Measurements from ENCODE around the gene SIAH1. TPM values are rescaled to one million over a fixed set of nuclear protein-coding genes. Genes with fewer than 3 reads are reported as not detected.
"Not testable (repeated sequence)": the region's sequence is repeated elsewhere in the genome, so short reads cannot be mapped to it uniquely, and the experiment has no call there.

The SIAH1 gene
- total and polyA plus RNA-seq, 2 donors (not counting 1 experiment from before 2014, with no cell fraction given), result 10.6 to 47.6 TPM

DNA sequence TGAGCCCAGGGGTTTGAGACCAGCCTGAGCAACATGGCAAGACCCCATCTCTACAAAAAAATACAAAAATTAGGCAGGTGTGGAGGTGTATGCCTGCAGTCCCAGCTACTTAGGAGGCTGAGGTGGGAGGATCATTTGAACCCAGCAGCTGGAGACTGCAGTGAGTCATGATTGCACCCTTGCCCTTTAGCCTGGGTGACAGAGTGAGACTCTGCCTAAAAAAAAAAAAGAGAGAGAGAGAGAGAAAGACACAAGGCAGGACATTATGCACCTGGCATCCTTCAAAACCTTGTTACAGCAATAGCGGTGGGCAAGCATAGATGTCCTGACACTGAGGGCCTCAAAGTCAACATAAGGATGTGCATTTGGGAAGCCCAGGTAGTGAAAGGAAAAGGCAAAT lies 19.9 kb upstream of the SIAH1 start:
- ATAC-seq (ENCODE audit: low read depth) (no peak), DNase-seq (no peak)
- ChIA-PET CTCF (no interaction called here), POLR2A (no interaction called here)
- Mint-ChIP-seq H3K4me3 (no peak overlapping the region), H3K9me3 (ENCODE audit: insufficient read depth) (no peaks in the 10 kb centered on the region), H3K27ac (no peak overlapping the region), H3K4me1 (no peaks in the 10 kb centered on the region), H3K27me3 (no peaks in the 10 kb centered on the region)
- H3K36me3 ChIP-seq (replicated peaks in 1 of 2; ENCODE audit: control extremely low read depth in 1 of 2, control insufficient read depth in 1 of 2, extremely low read depth in 1 of 2, insufficient read depth in 2 of 2, low read length in 1 of 2), result no peaks in the 10 kb centered on the region
- intact Hi-C loops (cut with micrococcal nuclease), result no loop called here
- H3K4me2 ChIP-seq (replicated peaks; ENCODE audit: low read depth, low read length, poor library complexity, severe bottlenecking), result no peak overlapping the region
- no peaks in the 10 kb centered on the region for H3K27me3 ChIP-seq (replicated peaks in 1 of 4; ENCODE audit: control extremely low read depth in 1 of 4, control insufficient read depth in 3 of 4, insufficient read depth in 4 of 4, low read length in 3 of 4)
- H3K4me1 ChIP-seq (ENCODE audit: control insufficient read depth in 2 of 2, insufficient read depth in 2 of 2, low read length in 2 of 2), result no peaks in the 10 kb centered on the region
- no peak overlapping the region for H3K9ac ChIP-seq (ENCODE audit: low read length)
- H3K27ac ChIP-seq (ENCODE audit: low read length in 2 of 2), result no peak overlapping the region
- no peaks in the 10 kb centered on the region for H3K9me3 ChIP-seq (ENCODE audit: control extremely low read depth in 1 of 3, control insufficient read depth in 2 of 3, insufficient read depth in 1 of 3, low read length in 2 of 3)
- no peaks in the 10 kb centered on the region for H4K20me1 ChIP-seq (ENCODE audit: control insufficient read depth, insufficient read depth, low read length, poor library complexity, severe bottlenecking)
- no peak overlapping the region for H2AFZ ChIP-seq (ENCODE audit: insufficient read depth, low read depth, low read length, poor library complexity, severe bottlenecking)
- H3K4me3 ChIP-seq (ENCODE audit: control extremely low read depth in 1 of 5, extremely low read depth in 1 of 5, insufficient read depth in 1 of 5, low read depth in 2 of 5, low read length in 4 of 5), result no peak overlapping the region
- TF ChIP-seq, protein P1, sequence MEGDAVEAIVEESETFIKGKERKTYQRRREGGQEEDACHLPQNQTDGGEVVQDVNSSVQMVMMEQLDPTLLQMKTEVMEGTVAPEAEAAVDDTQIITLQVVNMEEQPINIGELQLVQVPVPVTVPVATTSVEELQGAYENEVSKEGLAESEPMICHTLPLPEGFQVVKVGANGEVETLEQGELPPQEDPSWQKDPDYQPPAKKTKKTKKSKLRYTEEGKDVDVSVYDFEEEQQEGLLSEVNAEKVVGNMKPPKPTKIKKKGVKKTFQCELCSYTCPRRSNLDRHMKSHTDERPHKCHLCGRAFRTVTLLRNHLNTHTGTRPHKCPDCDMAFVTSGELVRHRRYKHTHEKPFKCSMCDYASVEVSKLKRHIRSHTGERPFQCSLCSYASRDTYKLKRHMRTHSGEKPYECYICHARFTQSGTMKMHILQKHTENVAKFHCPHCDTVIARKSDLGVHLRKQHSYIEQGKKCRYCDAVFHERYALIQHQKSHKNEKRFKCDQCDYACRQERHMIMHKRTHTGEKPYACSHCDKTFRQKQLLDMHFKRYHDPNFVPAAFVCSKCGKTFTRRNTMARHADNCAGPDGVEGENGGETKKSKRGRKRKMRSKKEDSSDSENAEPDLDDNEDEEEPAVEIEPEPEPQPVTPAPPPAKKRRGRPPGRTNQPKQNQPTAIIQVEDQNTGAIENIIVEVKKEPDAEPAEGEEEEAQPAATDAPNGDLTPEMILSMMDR (IDR thresholded peaks at IDR 0.05), result no peak
- no peak for TF ChIP-seq EZH2 (IDR thresholded peaks at IDR 0.05; ENCODE audit: borderline replicate concordance, insufficient read depth, low read depth, low read length, poor library complexity, severe bottlenecking)
- no CpG with 5 or more reads among the region's 1 CpG for WGBS (ENCODE audit: insufficient coverage)
- no peaks in the 10 kb centered on the region for H3K79me2 ChIP-seq (ENCODE audit: control insufficient read depth, insufficient read depth, low read length)

DNA sequence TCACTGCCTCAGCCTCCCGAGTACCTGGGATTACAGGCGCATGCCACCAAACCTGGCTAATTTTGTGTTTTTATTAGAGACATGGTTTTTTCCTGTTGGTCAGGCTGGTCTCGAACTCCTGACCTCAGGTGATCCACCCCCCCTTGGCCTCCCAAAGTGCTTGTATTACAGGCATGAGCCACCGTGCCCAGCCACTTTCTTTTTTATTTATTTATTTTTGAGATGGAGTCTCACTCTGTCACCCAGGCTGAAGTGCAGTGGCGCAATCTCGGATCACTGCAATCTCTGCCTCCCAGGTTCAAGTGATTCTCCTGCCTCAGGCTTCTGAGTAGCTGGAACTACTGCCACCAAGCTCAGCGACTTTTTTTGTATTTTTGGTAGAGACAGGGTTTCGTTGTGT lies 17.3 kb upstream of the SIAH1 start:
- H3K4me3 Mint-ChIP-seq; H3K9ac ChIP-seq (ENCODE audit: low read length); H3K27ac ChIP-seq (ENCODE audit: low read length in 2 of 2); H3K27me3 ChIP-seq (replicated peaks in 1 of 4; ENCODE audit: control extremely low read depth in 1 of 4, control insufficient read depth in 3 of 4, insufficient read depth in 4 of 4, low read length in 3 of 4); POLR2A ChIA-PET; intact Hi-C loops (cut with micrococcal nuclease); H3K27ac Mint-ChIP-seq; H3K4me3 ChIP-seq (ENCODE audit: control extremely low read depth in 1 of 5, extremely low read depth in 1 of 5, insufficient read depth in 1 of 5, low read depth in 2 of 5, low read length in 4 of 5); CTCF ChIA-PET; H3K36me3 ChIP-seq (replicated peaks in 1 of 2; ENCODE audit: control extremely low read depth in 1 of 2, control insufficient read depth in 1 of 2, extremely low read depth in 1 of 2, insufficient read depth in 2 of 2, low read length in 1 of 2); H3K27me3 Mint-ChIP-seq; H3K79me2 ChIP-seq (ENCODE audit: control insufficient read depth, insufficient read depth, low read length); H3K4me1 ChIP-seq (ENCODE audit: control insufficient read depth in 2 of 2, insufficient read depth in 2 of 2, low read length in 2 of 2); ATAC-seq (ENCODE audit: low read depth); H3K4me2 ChIP-seq (replicated peaks; ENCODE audit: low read depth, low read length, poor library complexity, severe bottlenecking); H4K20me1 ChIP-seq (ENCODE audit: control insufficient read depth, insufficient read depth, low read length, poor library complexity, severe bottlenecking); H2AFZ ChIP-seq (ENCODE audit: insufficient read depth, low read depth, low read length, poor library complexity, severe bottlenecking); DNase-seq; H3K4me1 Mint-ChIP-seq; H3K9me3 ChIP-seq (ENCODE audit: control extremely low read depth in 1 of 3, control insufficient read depth in 2 of 3, insufficient read depth in 1 of 3, low read length in 2 of 3); H3K9me3 Mint-ChIP-seq (ENCODE audit: insufficient read depth): not testable (repeated sequence)
- WGBS (ENCODE audit: insufficient coverage), result 97% methylated on average over 3 of the region's 8 CpGs

Measured in B cell (primary cell).